H1 (cell line): ENCODE data around the gene NDUFB2. TPM values are rescaled to one million over a fixed set of nuclear protein-coding genes. Genes with fewer than 3 reads are reported as not detected.

Experiments used
- CBX5 ChIP-seq: fragments of 300-800, 300-1000 bp; sonication (generic); IDR thresholded peaks from 2 replicates; pipeline ENCODE4 v1.7.1; 2016; ENCODE audit warnings: antibody characterized with exemption, low read length, low read depth
- CBX8 ChIP-seq: fragments of 300-800, 300-1000 bp; sonication (generic); IDR thresholded peaks from 2 replicates; pipeline ENCODE4 v1.7.1; 2016; ENCODE audit warnings: low read depth, low read length, borderline replicate concordance
- CHD1 ChIP-seq: IDR thresholded peaks from 2 replicates; pipeline ENCODE4 v1.6.1; 2012; ENCODE audit warnings: low read depth, low read length, improper control_type of control experiment
- CTBP2 ChIP-seq: IDR thresholded peaks from 2 replicates; pipeline ENCODE4 v1.7.0; 2011; ENCODE audit warnings: borderline replicate concordance, mild to moderate bottlenecking, moderate library complexity, mixed read lengths, low read length; ENCODE audit not compliant: insufficient read depth, insufficient read length
- FOSL1 ChIP-seq: IDR thresholded peaks from 2 replicates; pipeline ENCODE4 v1.6.1; 2011; ENCODE audit warnings: mild to moderate bottlenecking, low read depth, low read length, moderate library complexity; ENCODE audit not compliant: insufficient read depth
- KDM4A ChIP-seq: IDR thresholded peaks from one replicate; pipeline ENCODE4 v1.7.1; 2012; ENCODE audit warnings: low read depth, mild to moderate bottlenecking, moderate library complexity, low read length, inconsistent platforms; ENCODE audit not compliant: severe bottlenecking
- MAFK ChIP-seq: IDR thresholded peaks from 2 replicates; pipeline ENCODE4 v1.6.1; 2012; ENCODE audit warnings: low read depth, mild to moderate bottlenecking, improper control_type of control experiment, low read length
- NRF1 ChIP-seq: IDR thresholded peaks from 2 replicates; pipeline ENCODE4 v1.6.1; 2011; ENCODE audit warnings: mild to moderate bottlenecking, low read depth, low read length, improper control_type of control experiment
- polyA plus RNA-seq, 7 experiments: library from polyadenylated mRNA; depleted of rRNA in 3 of 7; stranded (reverse) in 5 of 7; unstranded in 2 of 7; fragments of >200 nt in 5 of 7; fragments of 200-250 nt in 2 of 7; gene quantifications; 1 replicate in 5 of 7; 2 replicates in 1 of 7; 4 replicates in 1 of 7; pipeline versions ENCODE4 v1.2.1 to v1.2.3, GENCODE V29; 2011 to 2013; ENCODE audit warnings: missing spikeins in 2 of 7, mixed read lengths in 2 of 7
- total RNA-seq: library from RNA; stranded (reverse); fragmentation: NEBNext Ultra II Directional; extraction: Animal tissue kit (Norgen Biotek cat#: 25700); gene quantifications from 2 replicates; pipeline ENCODE4 v1.2.1, GENCODE V29; 2021

NDUFB2 gene
- total and polyA plus RNA-seq, 2 of the 8 experiments (the other 6 are each of a cell fraction or from before 2014, with no cell fraction given), result 168 to 881 TPM

- TF ChIP-seq CBX8 (no peak), CBX5 (no peak), NRF1 (no peak), KDM4A (no peak), FOSL1 (no peak), CTBP2 (no peak), MAFK (no peak), CHD1 (no peak)
Measured at GRCh38 chr7:140678816-140679130, 17.7 kb upstream of the NDUFB2 start (continued).
